Loucy (cell line): Measurements from ENCODE around the gene POU2F2.

Experiments
- CTCF ChIP-seq: fragments of 200-600 bp; sonication (generic); conservative IDR thresholded peaks from 2 replicates; pipeline ENCODE4 v1.5.1; 2014; ENCODE audit warnings: mild to moderate bottlenecking, antibody characterized with exemption, low read length
- EZH2phosphoT487 ChIP-seq: fragments of 200-600 bp; IDR thresholded peaks from 2 replicates; pipeline ENCODE4 v1.6.1; 2018; ENCODE audit warnings: antibody characterized with exemption, mild to moderate bottlenecking, moderate library complexity, borderline replicate concordance

GRCh38 chr19:42091300-42091699 lies 40.9 kb downstream of the POU2F2 start:
- TF ChIP-seq CTCF (no peak), EZH2phosphoT487 (no peak)
